Hepatocyte (in vitro differentiated cells): ENCODE results near the gene PCBP3. TPM values are rescaled to one million over a fixed set of nuclear protein-coding genes. Genes with fewer than 3 reads are reported as not detected.
"Not testable (repeated sequence)": the region's sequence is repeated elsewhere in the genome, so short reads cannot be mapped to it uniquely, and the experiment has no call there.

ENCODE experiments used
- DNase-seq: peaks from one replicate; pipeline ENCODE4 v3.0.0-alpha.2; 2016; ENCODE audit warnings: low spot score
- H2AFZ ChIP-seq: fragments of 200-600 bp; sonication (generic); 2 replicates; pipeline ENCODE4 v1.6.0; 2016; ENCODE audit warnings: antibody characterized with exemption, mild to moderate bottlenecking
- H3K27ac ChIP-seq: fragments of 200-600 bp; sonication (generic); 2 replicates; pipeline ENCODE4 v1.5.1; 2016; ENCODE audit warnings: mild to moderate bottlenecking
- H3K27me3 ChIP-seq: fragments of 200-600 bp; sonication (generic); 2 replicates; pipeline ENCODE4 v1.6.1; 2016
- H3K36me3 ChIP-seq: fragments of 200-600 bp; sonication (generic); replicated peaks from 2 replicates; pipeline ENCODE4 v1.5.1; 2016; ENCODE audit warnings: low read depth; ENCODE audit not compliant: insufficient read depth
- H3K4me1 ChIP-seq: fragments of 200-600 bp; sonication (generic); 2 replicates; pipeline ENCODE4 v1.5.1; 2016; ENCODE audit warnings: mild to moderate bottlenecking, moderate library complexity; ENCODE audit not compliant: insufficient read depth
- H3K4me2 ChIP-seq: fragments of 200-600 bp; sonication (generic); 2 replicates; pipeline ENCODE4 v1.6.0; 2016
- H3K4me3 ChIP-seq: fragments of 200-600 bp; sonication (generic); 2 replicates; pipeline ENCODE4 v1.5.1; 2016; ENCODE audit warnings: mild to moderate bottlenecking
- H3K79me2 ChIP-seq: fragments of 200-600 bp; sonication (generic); 2 replicates; pipeline ENCODE4 v1.6.0; 2017; ENCODE audit warnings: mild to moderate bottlenecking
- H3K9me2 ChIP-seq: fragments of 200-600 bp; sonication (generic); replicated peaks from 2 replicates; pipeline ENCODE4 v1.6.0; 2017; ENCODE audit warnings: mild to moderate bottlenecking; ENCODE audit not compliant: insufficient read depth
- H3K9me3 ChIP-seq: fragments of 200-600 bp; sonication (generic); 2 replicates; pipeline ENCODE4 v1.5.1; 2016; ENCODE audit warnings: low read depth, mild to moderate bottlenecking
- H4K20me1 ChIP-seq: fragments of 200-600 bp; sonication (generic); 2 replicates; pipeline ENCODE4 v1.6.0; 2016; ENCODE audit warnings: mild to moderate bottlenecking; ENCODE audit not compliant: insufficient read depth, poor library complexity, severe bottlenecking
- EZH2 ChIP-seq: fragments of 200-600 bp; sonication (generic); IDR thresholded peaks from 2 replicates; pipeline ENCODE4 v1.6.1; 2016; ENCODE audit warnings: antibody characterized with exemption, mild to moderate bottlenecking, borderline replicate concordance
- EZH2phosphoT487 ChIP-seq: fragments of 200-600 bp; sonication (generic); IDR thresholded peaks from one replicate; pipeline ENCODE4 v1.6.1; 2018; ENCODE audit warnings: antibody characterized with exemption, mild to moderate bottlenecking, low read depth, moderate library complexity; ENCODE audit not compliant: unreplicated experiment, severe bottlenecking
- WGBS: methylation state at CpG from one replicate; pipeline ENCODE4 v1.1.6; 2016; ENCODE audit warnings: low lambda C conversion rate; ENCODE audit errors: missing lambda C conversion rate; 5-methylcytosine and 5-hydroxymethylcytosine counted together
- polyA plus RNA-seq: library from polyadenylated mRNA; unstranded; fragments of >200 nt; fragmentation: Nextera tagmentation; extraction: Ambion mirVana; gene quantifications from 2 replicates; pipeline ENCODE4 v1.2.1, GENCODE V29; 2016
- total RNA-seq: library from RNA; depleted of rRNA; stranded (reverse); fragments of >200 nt; gene quantifications from 2 replicates; pipeline ENCODE4 v1.2.3, GENCODE V29; 2014
- TF ChIP-seq, protein P1 (sequence below): fragments of 200-600 bp; sonication (generic); IDR thresholded peaks from 2 replicates; pipeline ENCODE4 v1.5.1; 2016; ENCODE audit warnings: antibody characterized with exemption, mild to moderate bottlenecking; ENCODE audit not compliant: poor library complexity

Gene PCBP3
- total and polyA plus RNA-seq, 2 experiments from 2014 or later = 3.1 to 8.8 TPM

DNA sequence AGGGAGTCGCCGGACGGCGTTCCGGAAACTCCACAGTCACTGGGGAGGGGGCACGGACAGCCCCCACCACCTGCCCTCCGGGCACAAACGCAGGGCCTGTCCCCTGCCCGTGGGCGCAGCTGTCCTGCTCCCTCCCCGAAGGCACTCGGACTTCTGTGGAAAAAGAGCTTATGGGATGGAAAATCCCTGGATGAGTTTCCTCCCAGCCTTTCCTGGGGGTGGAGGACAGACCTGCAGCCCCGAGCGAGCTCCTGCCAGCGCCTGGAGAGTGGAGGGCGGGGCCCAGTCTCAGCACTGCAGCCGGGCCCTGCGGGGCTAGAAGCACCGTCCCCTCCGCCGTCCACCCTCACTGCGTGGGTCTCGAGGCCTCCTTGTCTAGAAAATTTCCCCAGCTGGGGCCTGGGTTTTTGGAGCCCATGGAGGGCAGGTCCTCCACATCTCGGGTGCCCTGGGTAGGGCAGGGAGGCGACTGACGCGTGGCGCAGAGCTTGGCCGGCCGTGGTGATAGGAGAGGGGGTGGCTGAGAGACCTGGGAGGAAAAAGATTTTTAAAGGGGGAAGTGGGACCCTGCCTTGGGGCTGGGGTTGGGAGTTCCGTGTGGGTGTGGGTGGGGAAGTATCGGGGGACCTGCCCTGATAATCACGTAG is 331.6 kb downstream of the PCBP3 start:
- no peak overlapping the region for H3K4me3 ChIP-seq
- peaks cover 9% of the 10 kb centered on the region for H3K27me3 ChIP-seq
- TF ChIP-seq, protein P1, sequence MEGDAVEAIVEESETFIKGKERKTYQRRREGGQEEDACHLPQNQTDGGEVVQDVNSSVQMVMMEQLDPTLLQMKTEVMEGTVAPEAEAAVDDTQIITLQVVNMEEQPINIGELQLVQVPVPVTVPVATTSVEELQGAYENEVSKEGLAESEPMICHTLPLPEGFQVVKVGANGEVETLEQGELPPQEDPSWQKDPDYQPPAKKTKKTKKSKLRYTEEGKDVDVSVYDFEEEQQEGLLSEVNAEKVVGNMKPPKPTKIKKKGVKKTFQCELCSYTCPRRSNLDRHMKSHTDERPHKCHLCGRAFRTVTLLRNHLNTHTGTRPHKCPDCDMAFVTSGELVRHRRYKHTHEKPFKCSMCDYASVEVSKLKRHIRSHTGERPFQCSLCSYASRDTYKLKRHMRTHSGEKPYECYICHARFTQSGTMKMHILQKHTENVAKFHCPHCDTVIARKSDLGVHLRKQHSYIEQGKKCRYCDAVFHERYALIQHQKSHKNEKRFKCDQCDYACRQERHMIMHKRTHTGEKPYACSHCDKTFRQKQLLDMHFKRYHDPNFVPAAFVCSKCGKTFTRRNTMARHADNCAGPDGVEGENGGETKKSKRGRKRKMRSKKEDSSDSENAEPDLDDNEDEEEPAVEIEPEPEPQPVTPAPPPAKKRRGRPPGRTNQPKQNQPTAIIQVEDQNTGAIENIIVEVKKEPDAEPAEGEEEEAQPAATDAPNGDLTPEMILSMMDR = no peak
- no peak for TF ChIP-seq EZH2
- TF ChIP-seq EZH2phosphoT487 = no peak
- H2AFZ ChIP-seq = no peak overlapping the region
- H3K9me2 ChIP-seq = no peaks in the 10 kb centered on the region
- WGBS = 12% methylated on average over 32 of the region's 33 CpGs
- peak overlapping the region; percentile 97 for H3K27ac ChIP-seq
- H4K20me1 ChIP-seq = no peaks in the 10 kb centered on the region
- H3K9me3 ChIP-seq = no peaks in the 10 kb centered on the region
- H3K36me3 ChIP-seq = no peaks in the 10 kb centered on the region
- no peaks in the 10 kb centered on the region for H3K79me2 ChIP-seq
- peak; percentile 74 for DNase-seq
- peaks cover 71% of the 10 kb centered on the region for H3K4me1 ChIP-seq
- peak overlapping the region; percentile 93 for H3K4me2 ChIP-seq

DNA sequence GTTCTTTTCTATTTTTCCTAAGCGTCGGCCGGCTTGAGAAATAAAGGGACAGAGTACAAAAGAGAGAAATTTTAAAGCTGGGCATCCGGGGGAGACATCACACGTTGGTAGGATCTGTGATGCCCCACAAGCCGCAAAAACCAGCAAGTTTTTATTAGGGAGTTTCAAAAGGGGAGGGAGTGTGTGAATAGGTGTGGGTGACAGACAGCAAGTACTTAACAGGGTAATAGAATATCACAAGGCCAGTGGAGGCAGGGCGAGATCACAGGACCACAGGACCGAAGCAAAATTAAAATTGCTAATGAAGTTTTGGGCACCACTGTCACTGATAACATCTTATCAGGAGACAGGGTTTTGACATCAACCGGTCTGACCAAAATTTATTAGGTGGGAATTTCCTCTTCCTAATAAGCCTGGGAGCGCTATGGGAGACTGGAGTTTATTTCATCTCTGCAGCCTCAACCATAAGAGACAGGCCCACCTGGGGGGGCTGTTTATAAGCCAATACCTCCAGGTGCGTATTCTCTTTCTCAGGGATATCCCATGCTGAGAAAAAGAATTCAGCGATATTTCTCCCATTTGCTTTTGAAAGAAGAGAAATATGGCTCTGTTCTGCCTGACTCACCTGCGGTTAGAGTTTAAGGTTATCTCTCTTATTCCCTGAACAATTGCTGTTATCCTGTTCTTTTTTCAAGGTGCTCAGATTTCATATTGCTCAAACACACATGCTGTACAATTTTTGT is 332.3 kb downstream of the PCBP3 start:
- H3K79me2 ChIP-seq, H4K20me1 ChIP-seq, H3K9me3 ChIP-seq, H3K9me2 ChIP-seq, H2AFZ ChIP-seq, H3K27me3 ChIP-seq, DNase-seq, H3K4me3 ChIP-seq, H3K36me3 ChIP-seq: not testable (repeated sequence)
- H3K4me1 ChIP-seq = peaks cover 68% of the 10 kb centered on the region
- H3K27ac ChIP-seq = peak overlapping the region; percentile 97
- H3K4me2 ChIP-seq = peak overlapping the region; percentile 93
- WGBS = 33% methylated on average over 13 of the region's 13 CpGs

DNA sequence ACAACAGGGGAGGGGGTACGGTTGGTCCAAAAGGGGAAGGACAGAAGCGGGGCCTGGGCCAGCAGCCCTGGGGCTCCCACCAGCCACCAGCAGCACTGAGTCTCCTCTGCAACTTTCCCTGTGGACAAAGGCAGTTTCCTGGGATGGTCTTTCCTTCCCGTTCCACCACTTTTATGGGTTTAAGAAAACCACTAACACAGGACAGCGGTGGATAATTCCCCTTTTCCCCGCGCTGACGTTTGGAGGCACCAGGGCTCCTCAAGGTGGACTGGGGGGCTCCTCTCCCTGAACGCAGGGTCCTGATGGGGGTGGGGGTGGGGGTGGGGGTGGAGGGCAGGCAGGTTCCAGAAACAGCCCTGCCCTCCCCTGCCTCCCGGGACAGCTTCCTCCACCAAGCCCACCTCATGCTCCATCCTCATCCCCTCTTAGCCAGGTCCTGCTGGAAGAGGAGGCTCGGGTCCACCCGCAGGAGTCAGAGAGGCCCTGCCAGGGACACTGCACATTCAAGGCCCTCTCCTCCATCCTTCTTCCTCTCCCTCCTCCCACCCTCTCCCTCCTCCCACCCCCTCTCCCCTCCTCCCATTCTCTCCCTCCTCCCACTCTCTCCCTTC is 333.3 kb downstream of the PCBP3 start:
- Histone ChIP-seq H3K27ac (peak overlapping the region; percentile 88), H3K27me3 (peaks cover 9% of the 10 kb centered on the region), H3K36me3 (no peaks in the 10 kb centered on the region), H3K4me1 (peaks cover 62% of the 10 kb centered on the region), H4K20me1 (no peaks in the 10 kb centered on the region), H3K4me3 (no peak overlapping the region), H2AFZ (no peak overlapping the region), H3K79me2 (peaks cover 2% of the 10 kb centered on the region), H3K9me2 (no peaks in the 10 kb centered on the region), H3K9me3 (no peaks in the 10 kb centered on the region), H3K4me2 (peak overlapping the region; percentile 59)
- TF ChIP-seq, protein P1 = no peak
- TF ChIP-seq EZH2 (no peak), EZH2phosphoT487 (no peak)
- 32% methylated on average over 4 of the region's 11 CpGs for WGBS
- no peak for DNase-seq

DNA sequence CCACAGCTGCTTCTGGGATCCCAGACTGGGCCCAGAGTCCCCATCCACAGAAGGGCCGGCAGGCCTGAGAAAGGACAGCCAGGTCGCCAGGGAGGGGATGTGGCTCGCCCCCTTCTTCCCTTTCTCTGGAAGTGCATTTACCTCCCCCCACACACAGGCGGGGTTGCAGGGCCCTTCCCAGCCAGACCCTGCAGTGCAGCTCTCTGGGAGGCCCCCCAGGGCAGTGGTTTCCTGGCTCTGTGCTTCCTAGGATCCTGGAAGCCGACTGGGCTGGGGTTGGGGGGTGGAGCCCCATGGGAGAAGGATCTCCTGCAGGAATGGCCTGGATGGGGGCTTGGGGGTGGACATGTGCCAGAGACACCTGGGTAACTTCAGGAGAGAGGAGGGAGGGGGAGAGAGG is 333.9 kb downstream of the PCBP3 start:
- H3K36me3 ChIP-seq = no peaks in the 10 kb centered on the region
- H2AFZ ChIP-seq = no peak overlapping the region
- no peak for TF ChIP-seq EZH2phosphoT487
- TF ChIP-seq EZH2 = no peak
- TF ChIP-seq, protein P1 = no peak
- H4K20me1 ChIP-seq = no peaks in the 10 kb centered on the region
- DNase-seq = no peak
- no peaks in the 10 kb centered on the region for H3K9me3 ChIP-seq
- H3K27me3 ChIP-seq = peaks cover 7% of the 10 kb centered on the region
- H3K4me1 ChIP-seq = peaks cover 56% of the 10 kb centered on the region
- peak overlapping the region; percentile 88 for H3K27ac ChIP-seq
- H3K4me2 ChIP-seq = peak overlapping the region; percentile 59
- no peaks in the 10 kb centered on the region for H3K9me2 ChIP-seq
- H3K79me2 ChIP-seq = peaks cover 8% of the 10 kb centered on the region
- no peak overlapping the region for H3K4me3 ChIP-seq
- 40% methylated on average over 5 of the region's 5 CpGs for WGBS
